A549 (cell line): ENCODE measurements around the gene EPHB1. TPM values are rescaled to one million over a fixed set of nuclear protein-coding genes. Genes with fewer than 3 reads are reported as not detected.

Experiments
- ATAC-seq, 2 experiments: fragments of 200-7000 bp in 1 of 2; fragments of >200 bp in 1 of 2; cut with Nextera tagmentation in 1 of 2; cut with Tn5 transposase in 1 of 2; 3 replicates each; pipeline versions ENCODE4 v1.8.0 to v1.9.1; 2018 to 2020; ENCODE audit warnings: mild to moderate bottlenecking in 1 of 2, moderate library complexity in 1 of 2
- CTCF ChIA-PET: fragments of 300-600 bp; sonication (Branson Sonifier 250); formaldehyde crosslinking; extraction: SDS; loops from one replicate; lab custom pipeline; 2021; ENCODE audit warnings: antibody characterized with exemption, inconsistent platforms; lab: Yijun Ruan, JAX
- POLR2A ChIA-PET: fragments of 350-600 bp; formaldehyde crosslinking; extraction: SDS; loops from one replicate; lab custom pipeline; 2021; ENCODE audit warnings: antibody characterized with exemption, inconsistent platforms; lab: Yijun Ruan, JAX
- DNase-seq, 2 experiments: peaks; one replicate each; pipeline versions ENCODE4 v3.0.0 to v3.0.0-alpha.2; 2011 to 2016; ENCODE audit warnings: low read depth in 1 of 2, low spot score in 1 of 2
- FAIRE-seq: peaks from 2 replicates; lab custom pipeline; 2011; peaks lifted over from hg19 to GRCh38; lab: Jason Lieb, UNC
- H3K27ac ChIP-seq, 2 experiments: fragments of >200 bp; sonication (Bioruptor Twin); formaldehyde crosslinking; 3 replicates each; pipeline ENCODE4 v1.5.1; 2016 to 2017
- H3K4me1 ChIP-seq: fragments of >200 bp; sonication (Bioruptor Twin); formaldehyde crosslinking; 3 replicates; pipeline ENCODE4 v1.6.1; 2016
- H3K4me2 ChIP-seq: fragments of >200 bp; sonication (Bioruptor Twin); formaldehyde crosslinking; 3 replicates; pipeline ENCODE4 v1.6.1; 2016
- H3K4me3 ChIP-seq: fragments of >200 bp; sonication (Bioruptor Twin); formaldehyde crosslinking; 3 replicates; pipeline ENCODE4 v1.5.1; 2016
- H3K9me3 ChIP-seq: fragments of >200 bp; sonication (Bioruptor Twin); formaldehyde crosslinking; 3 replicates; pipeline ENCODE4 v1.6.1; 2016
- CEBPB ChIP-seq, 2 experiments: fragments of >200 bp in 1 of 2; sonication (Bioruptor Twin) in 1 of 2; formaldehyde crosslinking in 1 of 2; IDR thresholded peaks; 2 replicates each; pipeline ENCODE4 v1.6.1; 2012 to 2016
- CHD2 ChIP-seq: fragments of 150-350 bp; IDR thresholded peaks from 2 replicates; pipeline ENCODE4 v1.6.1; 2014; ENCODE audit warnings: low read length; ENCODE audit not compliant: partially characterized antibody
- CHD4 ChIP-seq: fragments of 200-600 bp; sonication (generic); IDR thresholded peaks from 2 replicates; pipeline ENCODE4 v1.6.1; 2016; ENCODE audit warnings: antibody characterized with exemption, mild to moderate bottlenecking, borderline replicate concordance
- EHMT2 ChIP-seq: fragments of 200-600 bp; sonication (generic); IDR thresholded peaks from 2 replicates; pipeline ENCODE4 v1.6.1; 2016; ENCODE audit warnings: antibody characterized with exemption, low read depth, mild to moderate bottlenecking, moderate library complexity
- ESRRA ChIP-seq: fragments of 150-350 bp; IDR thresholded peaks from 2 replicates; pipeline ENCODE4 v1.6.1; 2014; ENCODE audit warnings: mild to moderate bottlenecking, low read length, borderline replicate concordance
- FOSB ChIP-seq: fragments of 250-450 bp; sonication (Bioruptor Pico); IDR thresholded peaks from 2 replicates; pipeline ENCODE4 v1.5.0; 2020; ENCODE audit warnings: mild to moderate bottlenecking, moderate library complexity
- FOSL2 ChIP-seq, 2 experiments: fragments of 450-650 bp in 1 of 2; fragments of >200 bp in 1 of 2; sonication (Bioruptor Twin) in 1 of 2; formaldehyde crosslinking; IDR thresholded peaks; 2 replicates each; pipeline versions ENCODE4 v1.5.0 to v1.6.1; 2016 to 2020; ENCODE audit warnings: mild to moderate bottlenecking in 1 of 2, moderate library complexity in 1 of 2
- FOXS1 ChIP-seq: fragments of 250-450 bp; sonication (Bioruptor Pico); IDR thresholded peaks from 2 replicates; pipeline ENCODE4 v1.5.0; 2020; ENCODE audit warnings: mild to moderate bottlenecking, moderate library complexity
- GATA3 ChIP-seq: IDR thresholded peaks from 2 replicates; pipeline ENCODE4 v1.6.1; 2012; ENCODE audit warnings: borderline replicate concordance
- HEYL ChIP-seq: fragments of 250-450 bp; sonication (Bioruptor Pico); IDR thresholded peaks from 2 replicates; pipeline ENCODE4 v1.8.0; 2021; ENCODE audit warnings: mild to moderate bottlenecking, moderate library complexity
- HOXA7 ChIP-seq: fragments of 250-450 bp; sonication (Bioruptor Pico); IDR thresholded peaks from 2 replicates; pipeline ENCODE4 v1.5.0; 2020; ENCODE audit warnings: mild to moderate bottlenecking, moderate library complexity
- JUNB ChIP-seq: fragments of >200 bp; sonication (Bioruptor Twin); formaldehyde crosslinking; IDR thresholded peaks from 2 replicates; pipeline ENCODE4 v1.6.1; 2016
- MAFK ChIP-seq: fragments of 450-650 bp; IDR thresholded peaks from 2 replicates; pipeline ENCODE4 v1.6.1; 2014; ENCODE audit not compliant: partially characterized antibody
- MAZ ChIP-seq: fragments of 150-350 bp; IDR thresholded peaks from 2 replicates; pipeline ENCODE4 v1.6.1; 2014; ENCODE audit warnings: antibody characterized with exemption, low read depth, low read length, borderline replicate concordance
- MYC ChIP-seq: IDR thresholded peaks from 2 replicates; pipeline ENCODE4 v1.6.1; 2012; ENCODE audit warnings: mild to moderate bottlenecking, inconsistent platforms, low read length, improper control_type of control experiment, borderline replicate concordance
- NPAS2 ChIP-seq: fragments of 250-450 bp; sonication (Bioruptor Pico); IDR thresholded peaks from 2 replicates; pipeline ENCODE4 v1.8.0; 2022; ENCODE audit warnings: mild to moderate bottlenecking, moderate library complexity, borderline replicate concordance
- NR3C1 ChIP-seq: fragments of >200 bp; sonication (Bioruptor Twin); formaldehyde crosslinking; IDR thresholded peaks from 3 replicates; pipeline ENCODE4 v1.6.1; 2017
- POLR2AphosphoS2 ChIP-seq: conservative IDR thresholded peaks from 2 replicates; pipeline ENCODE4 v1.6.1; 2012; ENCODE audit warnings: low read length, improper control_type of control experiment, inconsistent platforms
- RAD21 ChIP-seq, 2 experiments: fragments of >200 bp in 1 of 2; sonication (Bioruptor Twin) in 1 of 2; formaldehyde crosslinking in 1 of 2; IDR thresholded peaks in 1 of 2; conservative IDR thresholded peaks in 1 of 2; 2 replicates in 1 of 2; 3 replicates in 1 of 2; pipeline ENCODE4 v1.6.1; 2012 to 2018; ENCODE audit warnings: inconsistent platforms in 1 of 2
- RARB ChIP-seq: fragments of 250-450 bp; sonication (Bioruptor Pico); IDR thresholded peaks from 2 replicates; pipeline ENCODE4 v1.8.0; 2021; ENCODE audit warnings: mild to moderate bottlenecking, moderate library complexity
- SREBF2 ChIP-seq: fragments of 450-650 bp; IDR thresholded peaks from 2 replicates; pipeline ENCODE4 v1.6.1; 2014; ENCODE audit warnings: mild to moderate bottlenecking, moderate library complexity
- WGBS: methylation state at CpG from one replicate; pipeline ENCODE4 v1.1.6; 2017; ENCODE audit errors: missing lambda C conversion rate; 5-methylcytosine and 5-hydroxymethylcytosine counted together
- polyA plus RNA-seq, 4 experiments: library from polyadenylated mRNA; depleted of rRNA in 3 of 4; stranded (reverse); fragments of >200 nt; fragmentation: RNase III in 1 of 4; extraction: RNeasy Plus Mini Kit Qiagen cat#74134 plus additional on column Dnase treatment in 1 of 4; gene quantifications; 2 replicates in 3 of 4; 3 replicates in 1 of 4; pipeline ENCODE4 v1.2.3, GENCODE V29; 2011 to 2017
- TF ChIP-seq, protein P1 (sequence below): IDR thresholded peaks from 2 replicates; pipeline ENCODE4 v1.6.1; 2012
- TF ChIP-seq, protein P2 (sequence below): IDR thresholded peaks from 2 replicates; pipeline ENCODE4 v1.6.1; 2012; ENCODE audit warnings: low read depth, borderline replicate concordance
- TF ChIP-seq, protein P3 (sequence below): fragments of 250-450 bp; sonication (Bioruptor Pico); IDR thresholded peaks from 2 replicates; pipeline ENCODE4 v1.5.0; 2020; ENCODE audit warnings: low read depth, mild to moderate bottlenecking, moderate library complexity
- TF ChIP-seq, protein P4 (sequence below): fragments of 200-600 bp; sonication (generic); IDR thresholded peaks from 2 replicates; pipeline ENCODE4 v1.6.1; 2016; ENCODE audit warnings: antibody characterized with exemption, mild to moderate bottlenecking, moderate library complexity
- TF ChIP-seq, protein P5 (sequence below): fragments of 150-350 bp; IDR thresholded peaks from 2 replicates; pipeline ENCODE4 v1.6.1; 2014; ENCODE audit warnings: low read depth, mild to moderate bottlenecking, low read length

Gene EPHB1
- polyA plus RNA-seq, 2 of the 4 experiments (the other 2 are of a cell fraction): 0.18 to 0.21 TPM

DNA sequence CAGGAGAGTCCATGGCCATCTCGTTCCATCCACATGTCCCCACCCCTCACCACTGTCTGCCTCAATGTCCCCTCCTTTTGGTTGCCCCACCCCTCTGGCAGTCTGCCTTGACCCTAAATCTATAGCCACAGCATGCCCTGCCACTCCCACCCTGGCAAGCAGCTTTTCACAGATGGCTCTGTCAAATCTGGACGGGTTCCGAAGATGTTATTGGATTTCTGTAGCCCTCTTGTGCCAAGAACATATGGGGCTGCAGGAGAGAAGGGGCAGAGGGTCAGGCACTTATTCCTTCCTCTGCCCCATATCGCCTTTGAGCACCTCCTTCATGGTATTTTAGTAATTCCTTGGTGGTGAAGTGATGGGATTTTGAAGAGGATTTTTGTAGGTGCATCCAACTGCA, 57.1 kb downstream of the EPHB1 start:
- ChIA-PET POLR2A (no interaction called here), CTCF (no interaction called here)
- ATAC-seq (no peak), DNase-seq (no peak), FAIRE-seq (no peak)
- WGBS: 0% methylated on average over 2 of the region's 4 CpGs
- no peak overlapping the region for H3K4me3 ChIP-seq
- H3K27ac ChIP-seq: no peak overlapping the region
- H3K4me2 ChIP-seq: no peak overlapping the region
- TF ChIP-seq SREBF2 (no peak), JUNB (no peak), HEYL (CRISPR knock-in tag) (no peak), NPAS2 (no peak), POLR2AphosphoS2 (no peak), GATA3 (no peak), NR3C1 (no peak), FOSL2 (IDR thresholded peaks at IDR 0.05) (no peak), FOSL2 (CRISPR knock-in tag; IDR thresholded peaks at IDR 0.05) (no peak), ESRRA (no peak), HOXA7 (no peak), RARB (CRISPR knock-in tag) (no peak), RAD21 (conservative IDR thresholded peaks at IDR 0.05 in 1 of 2, IDR thresholded peaks at IDR 0.05 in 1 of 2) (no peak)
- TF ChIP-seq, protein P1, sequence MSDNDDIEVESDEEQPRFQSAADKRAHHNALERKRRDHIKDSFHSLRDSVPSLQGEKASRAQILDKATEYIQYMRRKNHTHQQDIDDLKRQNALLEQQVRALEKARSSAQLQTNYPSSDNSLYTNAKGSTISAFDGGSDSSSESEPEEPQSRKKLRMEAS: no peak
- TF ChIP-seq, protein P2, sequence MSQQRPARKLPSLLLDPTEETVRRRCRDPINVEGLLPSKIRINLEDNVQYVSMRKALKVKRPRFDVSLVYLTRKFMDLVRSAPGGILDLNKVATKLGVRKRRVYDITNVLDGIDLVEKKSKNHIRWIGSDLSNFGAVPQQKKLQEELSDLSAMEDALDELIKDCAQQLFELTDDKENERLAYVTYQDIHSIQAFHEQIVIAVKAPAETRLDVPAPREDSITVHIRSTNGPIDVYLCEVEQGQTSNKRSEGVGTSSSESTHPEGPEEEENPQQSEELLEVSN: no peak
- no peaks in the 10 kb centered on the region for H3K4me1 ChIP-seq
- no peaks in the 10 kb centered on the region for H3K9me3 ChIP-seq

DNA sequence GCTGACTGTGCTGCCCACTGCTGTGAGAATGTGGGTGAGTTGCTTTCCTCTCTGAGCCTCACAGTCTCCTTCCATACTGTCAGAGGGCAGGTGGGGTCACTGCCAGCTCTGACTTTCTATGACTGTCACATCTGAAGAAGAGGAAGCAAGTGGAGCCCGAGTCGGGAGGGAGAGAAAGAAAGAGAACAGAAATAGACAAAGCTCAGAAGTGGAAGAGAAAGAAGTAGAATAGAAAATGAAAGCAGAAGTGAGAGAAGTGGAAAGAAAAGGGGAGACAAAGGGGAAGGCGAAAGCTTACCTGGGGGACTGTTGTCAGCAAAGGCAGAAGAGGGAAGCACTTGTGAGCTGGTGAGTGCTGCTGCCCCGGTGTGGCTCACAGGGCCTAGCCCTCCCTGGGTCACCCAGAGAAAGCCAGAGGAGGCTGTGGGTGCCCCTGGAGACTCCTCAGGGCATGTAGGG, 57.9 kb downstream of the EPHB1 start:
- no peak overlapping the region for H3K4me3 ChIP-seq
- DNase-seq: no peak
- FAIRE-seq: no peak
- no peak for ATAC-seq
- no peaks in the 10 kb centered on the region for H3K4me1 ChIP-seq
- TF ChIP-seq NPAS2 (no peak), CHD4 (no peak), MAZ (no peak), EHMT2 (no peak)
- ChIA-PET POLR2A (no interaction called here), CTCF (interaction anchor here (0.6 kb wide), 1 partner anchor 827 kb away, joined by 3 read pairs; no protein-coding TSS in a partner anchor)
- H3K4me2 ChIP-seq: no peak overlapping the region
- WGBS: 11% methylated on average over 4 of the region's 4 CpGs
- no peaks in the 10 kb centered on the region for H3K9me3 ChIP-seq
- H3K27ac ChIP-seq: no peak overlapping the region

DNA sequence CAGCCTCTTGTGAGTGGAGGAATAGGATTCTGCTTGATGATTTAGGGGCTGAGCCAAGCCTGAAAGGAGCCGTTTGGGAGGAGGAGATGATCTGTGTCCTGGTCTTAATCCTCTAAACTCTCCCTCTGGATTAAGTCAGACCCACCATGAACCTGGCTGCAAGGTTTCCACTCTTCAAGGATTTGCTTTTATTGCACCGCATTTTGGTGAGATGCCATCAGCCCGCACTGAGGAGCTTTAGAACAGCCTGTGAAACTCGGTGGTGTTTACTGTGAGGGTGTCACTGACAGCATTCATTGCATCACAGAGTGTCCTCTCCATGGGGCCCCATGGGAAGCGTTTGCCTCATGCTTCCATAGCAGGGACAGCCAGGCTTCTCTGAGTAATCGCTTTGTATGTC, 59.2 kb downstream of the EPHB1 start:
- no peak overlapping the region for H3K27ac ChIP-seq
- no peak for FAIRE-seq
- no peak for TF ChIP-seq FOSB (CRISPR knock-in tag)
- TF ChIP-seq HOXA7: no peak
- TF ChIP-seq, protein P3, sequence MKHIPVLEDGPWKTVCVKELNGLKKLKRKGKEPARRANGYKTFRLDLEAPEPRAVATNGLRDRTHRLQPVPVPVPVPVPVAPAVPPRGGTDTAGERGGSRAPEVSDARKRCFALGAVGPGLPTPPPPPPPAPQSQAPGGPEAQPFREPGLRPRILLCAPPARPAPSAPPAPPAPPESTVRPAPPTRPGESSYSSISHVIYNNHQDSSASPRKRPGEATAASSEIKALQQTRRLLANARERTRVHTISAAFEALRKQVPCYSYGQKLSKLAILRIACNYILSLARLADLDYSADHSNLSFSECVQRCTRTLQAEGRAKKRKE (CRISPR knock-in tag): no peak
- TF ChIP-seq CHD2: no peak
- TF ChIP-seq, all 56 proteins: peak for 0
- H3K9me3 ChIP-seq: no peaks in the 10 kb centered on the region
- ChIA-PET CTCF (no interaction called here), POLR2A (no interaction called here)
- no peak overlapping the region for H3K4me3 ChIP-seq
- DNase-seq (no peak), ATAC-seq (no peak)
- no peaks in the 10 kb centered on the region for H3K4me1 ChIP-seq
- WGBS: 26% methylated on average over 6 of the region's 6 CpGs
- H3K4me2 ChIP-seq: no peak overlapping the region

DNA sequence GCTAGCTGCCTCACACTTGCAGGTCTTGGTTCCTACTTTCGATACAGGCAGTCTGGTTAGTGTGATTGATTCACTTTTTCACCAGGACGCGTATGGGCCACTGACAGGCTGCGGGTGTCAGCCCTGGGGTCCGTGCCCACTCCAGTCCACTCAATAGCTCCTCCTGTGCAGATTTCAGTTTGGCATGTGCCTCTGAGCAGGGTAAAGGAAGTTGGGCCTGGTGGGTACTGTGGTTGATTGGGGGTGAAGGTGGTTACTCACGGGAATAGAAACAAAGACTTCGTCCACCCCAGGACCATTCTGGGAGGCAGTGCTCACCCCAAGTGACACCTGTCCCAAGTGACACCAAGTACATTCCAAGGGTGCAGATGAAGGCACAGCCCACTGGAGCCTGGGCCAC, 62.3 kb downstream of the EPHB1 start:
- no peak overlapping the region for H3K27ac ChIP-seq
- POLR2A ChIA-PET: no interaction called here
- no peaks in the 10 kb centered on the region for H3K9me3 ChIP-seq
- DNase-seq (no peak), ATAC-seq (no peak), FAIRE-seq (no peak)
- TF ChIP-seq CEBPB (IDR thresholded peaks at IDR 0.05) (no peak), MYC (no peak), CHD2 (no peak), MAFK (no peak), FOXS1 (CRISPR knock-in tag) (no peak)
- TF ChIP-seq, protein P4, sequence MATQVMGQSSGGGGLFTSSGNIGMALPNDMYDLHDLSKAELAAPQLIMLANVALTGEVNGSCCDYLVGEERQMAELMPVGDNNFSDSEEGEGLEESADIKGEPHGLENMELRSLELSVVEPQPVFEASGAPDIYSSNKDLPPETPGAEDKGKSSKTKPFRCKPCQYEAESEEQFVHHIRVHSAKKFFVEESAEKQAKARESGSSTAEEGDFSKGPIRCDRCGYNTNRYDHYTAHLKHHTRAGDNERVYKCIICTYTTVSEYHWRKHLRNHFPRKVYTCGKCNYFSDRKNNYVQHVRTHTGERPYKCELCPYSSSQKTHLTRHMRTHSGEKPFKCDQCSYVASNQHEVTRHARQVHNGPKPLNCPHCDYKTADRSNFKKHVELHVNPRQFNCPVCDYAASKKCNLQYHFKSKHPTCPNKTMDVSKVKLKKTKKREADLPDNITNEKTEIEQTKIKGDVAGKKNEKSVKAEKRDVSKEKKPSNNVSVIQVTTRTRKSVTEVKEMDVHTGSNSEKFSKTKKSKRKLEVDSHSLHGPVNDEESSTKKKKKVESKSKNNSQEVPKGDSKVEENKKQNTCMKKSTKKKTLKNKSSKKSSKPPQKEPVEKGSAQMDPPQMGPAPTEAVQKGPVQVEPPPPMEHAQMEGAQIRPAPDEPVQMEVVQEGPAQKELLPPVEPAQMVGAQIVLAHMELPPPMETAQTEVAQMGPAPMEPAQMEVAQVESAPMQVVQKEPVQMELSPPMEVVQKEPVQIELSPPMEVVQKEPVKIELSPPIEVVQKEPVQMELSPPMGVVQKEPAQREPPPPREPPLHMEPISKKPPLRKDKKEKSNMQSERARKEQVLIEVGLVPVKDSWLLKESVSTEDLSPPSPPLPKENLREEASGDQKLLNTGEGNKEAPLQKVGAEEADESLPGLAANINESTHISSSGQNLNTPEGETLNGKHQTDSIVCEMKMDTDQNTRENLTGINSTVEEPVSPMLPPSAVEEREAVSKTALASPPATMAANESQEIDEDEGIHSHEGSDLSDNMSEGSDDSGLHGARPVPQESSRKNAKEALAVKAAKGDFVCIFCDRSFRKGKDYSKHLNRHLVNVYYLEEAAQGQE: no peak
- TF ChIP-seq, protein P5, sequence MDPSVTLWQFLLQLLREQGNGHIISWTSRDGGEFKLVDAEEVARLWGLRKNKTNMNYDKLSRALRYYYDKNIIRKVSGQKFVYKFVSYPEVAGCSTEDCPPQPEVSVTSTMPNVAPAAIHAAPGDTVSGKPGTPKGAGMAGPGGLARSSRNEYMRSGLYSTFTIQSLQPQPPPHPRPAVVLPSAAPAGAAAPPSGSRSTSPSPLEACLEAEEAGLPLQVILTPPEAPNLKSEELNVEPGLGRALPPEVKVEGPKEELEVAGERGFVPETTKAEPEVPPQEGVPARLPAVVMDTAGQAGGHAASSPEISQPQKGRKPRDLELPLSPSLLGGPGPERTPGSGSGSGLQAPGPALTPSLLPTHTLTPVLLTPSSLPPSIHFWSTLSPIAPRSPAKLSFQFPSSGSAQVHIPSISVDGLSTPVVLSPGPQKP: no peak
- H3K4me3 ChIP-seq: no peak overlapping the region
- H3K4me1 ChIP-seq: no peaks in the 10 kb centered on the region
- WGBS: 23% methylated on average over 6 of the region's 7 CpGs
- CTCF ChIA-PET: interaction anchor here (0.6 kb wide), 1 partner anchor 928 kb away, joined by 3 read pairs; no protein-coding TSS in a partner anchor
- no peak overlapping the region for H3K4me2 ChIP-seq
